Esophagus squamous epithelium (tissue), 4 donors: ENCODE data around the gene CLCNKB.

Source experiments
- CTCF ChIP-seq, 6 experiments: fragments of 450-650 bp in 4 of 6; fragments of 200-600 bp in 2 of 6; sonication (generic) in 2 of 6; IDR thresholded peaks; one replicate each; pipeline ENCODE4 v1.5.1; 2016 to 2019; ENCODE audit warnings: antibody characterized with exemption in 6 of 6, mild to moderate bottlenecking in 4 of 6, moderate library complexity in 4 of 6
- POLR2A ChIP-seq, 4 donors: fragments of 450-650 bp; IDR thresholded peaks; one replicate each; pipeline ENCODE4 v1.6.1; 2017; ENCODE audit warnings: antibody characterized with exemption in 4 of 4, mild to moderate bottlenecking in 4 of 4, moderate library complexity in 3 of 4

DNA sequence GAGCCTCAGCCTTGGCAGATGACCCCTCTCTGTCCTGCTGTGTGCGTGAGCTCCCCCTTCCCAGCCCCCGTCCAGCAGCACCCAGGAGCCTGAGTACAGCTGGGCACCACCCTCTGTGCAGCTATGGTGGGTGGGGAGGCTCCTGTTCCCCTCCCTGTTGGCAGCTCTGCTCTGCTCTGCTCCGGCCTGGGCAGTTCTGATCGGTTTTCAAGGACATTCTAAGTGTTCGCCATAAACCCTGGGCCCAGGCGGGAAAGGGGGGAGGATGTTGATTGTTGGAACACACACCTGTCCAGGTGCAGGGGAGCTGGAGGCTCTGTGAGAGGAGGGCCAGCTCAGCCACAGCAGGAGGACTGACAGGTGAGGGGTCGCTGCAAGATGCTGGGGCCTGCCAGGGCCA lies at the start of gene CLCNKB:
- TF ChIP-seq CTCF (IDR thresholded peaks at IDR 0.05) (no peak), POLR2A (IDR thresholded peaks at IDR 0.05) (no peak)
